HCT116 (cell line): ENCODE measurements around the gene SLCO1A2. TPM values are rescaled to one million over a fixed set of nuclear protein-coding genes. Genes with fewer than 3 reads are reported as not detected.

Experiments used
- ATAC-seq: fragments of 200-7000 bp; cut with Tn5 transposase; 2 replicates; pipeline ENCODE4 v1.9.1; 2020; ENCODE audit warnings: mild to moderate bottlenecking, moderate library complexity
- BruUV-seq: library from RNA; stranded (reverse); fragments of 400-500 nt; replicated peaks from 2 replicates; lab custom pipeline; 2021; lab: Mats Ljungman, UMichigan
- CTCF ChIA-PET: fragments of 300-600 bp; sonication (Branson Sonifier 250); formaldehyde crosslinking; loops from one replicate; lab custom pipeline; 2021; ENCODE audit warnings: antibody characterized with exemption; lab: Charles Lee
- POLR2A ChIA-PET: fragments of 300-600, 350-600 bp; sonication (Branson Sonifier 250); formaldehyde crosslinking; loops from one replicate; lab custom pipeline; 2021; ENCODE audit warnings: antibody characterized with exemption; lab: Charles Lee
- RAD21 ChIA-PET, 2 experiments: fragments of 300-600 bp; sonication (Branson Sonifier 250); formaldehyde crosslinking; loops; one replicate each; lab custom pipeline; 2023; ENCODE audit warnings: low total read pairs in 2 of 2; ENCODE audit not compliant: uncharacterized antibody in 2 of 2, unreplicated experiment in 2 of 2, low non-redundant PET in 1 of 2; lab: Charles Lee
- DNase-seq: peaks from one replicate; pipeline ENCODE4 v3.0.0-alpha.2; 2010; ENCODE audit warnings: low read depth, low spot score
- H2AFZ ChIP-seq: fragments of 200-600 bp; shearing (Covaris generic), sonication (generic); 2 replicates; pipeline ENCODE4 v1.6.1; 2017; ENCODE audit warnings: low read depth, mixed run types, mixed read lengths, antibody characterized with exemption, low read length; ENCODE audit not compliant: poor library complexity, severe bottlenecking
- H3K27ac ChIP-seq: 2 replicates; pipeline ENCODE4 v1.5.1; 2012; ENCODE audit warnings: low read depth, low read length
- H3K27me3 ChIP-seq: fragments of 200-600 bp; sonication (generic); 2 replicates; pipeline ENCODE4 v1.6.1; 2016; ENCODE audit warnings: mixed run types, low read length, mixed read lengths; ENCODE audit not compliant: insufficient read depth
- H3K36me3 ChIP-seq, 2 experiments: fragments of 200-500 bp in 1 of 2; fragments of 200-600 bp in 1 of 2; sonication (Bioruptor generic) in 1 of 2; sonication (generic) in 1 of 2; 2 replicates each; pipeline versions ENCODE4 v1.5.1 to v1.6.1; 2014 to 2016; ENCODE audit warnings: low read length in 2 of 2, inconsistent platforms in 1 of 2, mixed read lengths in 1 of 2, mixed run types in 1 of 2; ENCODE audit not compliant: insufficient read depth in 2 of 2, control insufficient read depth in 1 of 2
- H3K4me1 ChIP-seq, 2 experiments: fragments of 200-600 bp in 1 of 2; sonication (generic) in 1 of 2; 2 replicates each; pipeline versions ENCODE4 v1.5.1 to v1.6.1; 2012 to 2017; ENCODE audit warnings: low read length in 2 of 2, inconsistent platforms in 1 of 2, mild to moderate bottlenecking in 1 of 2, mixed read lengths in 1 of 2, mixed run types in 1 of 2, moderate library complexity in 1 of 2; ENCODE audit not compliant: insufficient read depth in 2 of 2, control insufficient read depth in 1 of 2
- H3K4me2 ChIP-seq: fragments of 200-600 bp; sonication (generic); 2 replicates; pipeline ENCODE4 v1.6.1; 2017; ENCODE audit warnings: mixed run types, low read length, mixed read lengths
- H3K4me3 ChIP-seq, 2 experiments: fragments of 200-600 bp in 1 of 2; sonication (generic) in 1 of 2; replicated peaks in 1 of 2; 2 replicates each; pipeline ENCODE4 v1.5.1; 2011 to 2016; ENCODE audit warnings: low read length in 2 of 2, control low read depth in 1 of 2, low read depth in 1 of 2, mild to moderate bottlenecking in 1 of 2, mixed read lengths in 1 of 2, mixed run types in 1 of 2
- H3K79me2 ChIP-seq: fragments of 200-600 bp; sonication (generic); 2 replicates; pipeline ENCODE4 v1.6.1; 2017; ENCODE audit warnings: mild to moderate bottlenecking, mixed run types, low read length, moderate library complexity, mixed read lengths; ENCODE audit not compliant: insufficient read depth
- H3K9ac ChIP-seq: fragments of 200-600 bp; sonication (generic); 2 replicates; pipeline ENCODE4 v1.6.1; 2016; ENCODE audit warnings: low read length, mixed read lengths
- H3K9me2 ChIP-seq: fragments of 200-600 bp; sonication (generic), shearing (Covaris generic); 2 replicates; pipeline ENCODE4 v1.6.1; 2017; ENCODE audit warnings: mixed run types, mild to moderate bottlenecking, moderate library complexity; ENCODE audit not compliant: insufficient read depth
- H3K9me3 ChIP-seq, 2 experiments: fragments of 200-500 bp in 1 of 2; fragments of 200-600 bp in 1 of 2; sonication (Bioruptor generic) in 1 of 2; sonication (generic) in 1 of 2; 2 replicates each; pipeline ENCODE4 v1.6.1; 2014 to 2017; ENCODE audit warnings: low read length in 2 of 2, mixed read lengths in 2 of 2, inconsistent platforms in 1 of 2, low read depth in 1 of 2, mild to moderate bottlenecking in 1 of 2, mixed run types in 1 of 2, moderate library complexity in 1 of 2; ENCODE audit not compliant: control insufficient read depth in 1 of 2, insufficient read depth in 1 of 2
- H4K20me1 ChIP-seq: fragments of 200-600 bp; sonication (generic), shearing (Covaris generic); 2 replicates; pipeline ENCODE4 v1.6.1; 2017; ENCODE audit warnings: mixed run types, mild to moderate bottlenecking, moderate library complexity; ENCODE audit not compliant: insufficient read depth
- ATF3 ChIP-seq: IDR thresholded peaks from 2 replicates; pipeline ENCODE4 v1.6.1; 2012
- CBX3 ChIP-seq: IDR thresholded peaks from 2 replicates; pipeline ENCODE4 v1.6.1; 2012; ENCODE audit warnings: low read depth
- CEBPB ChIP-seq: IDR thresholded peaks from 2 replicates; pipeline ENCODE4 v1.6.1; 2012; ENCODE audit warnings: low read depth
- EGR1 ChIP-seq: IDR thresholded peaks from 2 replicates; pipeline ENCODE4 v1.6.1; 2012; ENCODE audit warnings: low read depth
- ELF1 ChIP-seq: IDR thresholded peaks from 2 replicates; pipeline ENCODE4 v1.6.1; 2012; ENCODE audit warnings: low read depth, borderline replicate concordance
- EZH2 ChIP-seq: fragments of 200-600 bp; sonication (generic); IDR thresholded peaks from 2 replicates; pipeline ENCODE4 v1.6.1; 2017; ENCODE audit warnings: antibody characterized with exemption, mixed run types
- FOSL1 ChIP-seq: IDR thresholded peaks from 2 replicates; pipeline ENCODE4 v1.6.1; 2012; ENCODE audit warnings: low read depth
- JUND ChIP-seq: IDR thresholded peaks from 2 replicates; pipeline ENCODE4 v1.6.1; 2012
- MAX ChIP-seq: IDR thresholded peaks from 2 replicates; pipeline ENCODE4 v1.6.1; 2012
- POLR2A ChIP-seq: IDR thresholded peaks from 2 replicates; pipeline ENCODE4 v1.7.0; 2011; ENCODE audit warnings: borderline replicate concordance; ENCODE audit not compliant: insufficient read depth, insufficient read length; ENCODE audit errors: extremely low read depth
- POLR2AphosphoS5 ChIP-seq: IDR thresholded peaks from 2 replicates; pipeline ENCODE4 v1.6.1; 2011; ENCODE audit warnings: mild to moderate bottlenecking, low read depth, low read length, moderate library complexity
- RAD21 ChIP-seq: IDR thresholded peaks from 2 replicates; pipeline ENCODE4 v1.6.1; 2012; ENCODE audit warnings: low read depth, mild to moderate bottlenecking
- REST ChIP-seq: IDR thresholded peaks from 2 replicates; pipeline ENCODE4 v1.6.1; 2012; ENCODE audit warnings: low read depth
- SIN3A ChIP-seq: IDR thresholded peaks from 2 replicates; pipeline ENCODE4 v1.6.1; 2012; ENCODE audit warnings: low read depth
- SP1 ChIP-seq: IDR thresholded peaks from 2 replicates; pipeline ENCODE4 v1.6.1; 2012; ENCODE audit warnings: low read depth
- SRF ChIP-seq: IDR thresholded peaks from 2 replicates; pipeline ENCODE4 v1.6.1; 2012; ENCODE audit warnings: low read depth
- YY1 ChIP-seq: IDR thresholded peaks from 2 replicates; pipeline ENCODE4 v1.6.1; 2011; ENCODE audit warnings: low read length, low read depth, moderate library complexity, mild to moderate bottlenecking; ENCODE audit not compliant: insufficient replicate concordance; ENCODE audit errors: extremely low read depth
- ZFX ChIP-seq: fragments of 450-650 bp; IDR thresholded peaks from 2 replicates; pipeline ENCODE4 v1.6.1; 2017
- ZNF274 ChIP-seq: fragments of 200-500 bp; sonication (Bioruptor generic); IDR thresholded peaks from 2 replicates; pipeline ENCODE4 v1.6.1; 2014; ENCODE audit warnings: mild to moderate bottlenecking, low read depth, low read length, inconsistent platforms
- intact Hi-C: fragments of 100-400 bp; cut with micrococcal nuclease; formaldehyde crosslinking; loops from 2 replicates; pipeline ENCODE4 v1.10.0; 2022
- total RNA-seq: library from RNA; stranded (reverse); gene quantifications from one replicate; pipeline ENCODE4 v1.2.1, GENCODE V29; 2021; ENCODE audit not compliant: unreplicated experiment
- TF ChIP-seq, protein P1 (sequence below): IDR thresholded peaks from 2 replicates; pipeline ENCODE4 v1.6.1; 2011; ENCODE audit warnings: mild to moderate bottlenecking, low read length, moderate library complexity; ENCODE audit not compliant: insufficient replicate concordance; ENCODE audit errors: extremely low read depth

The SLCO1A2 gene
- total RNA-seq, 1 experiment from 2014 or later = 0.49 TPM

GRCh38 chr12:21296348-21296747 lies 38.4 kb downstream of the SLCO1A2 start:
- no peaks in the 10 kb centered on the region for H3K9me3 ChIP-seq
- H3K4me3 ChIP-seq = no peak overlapping the region
- RAD21 ChIA-PET = no interaction called here
- no peaks in the 10 kb centered on the region for H4K20me1 ChIP-seq
- H3K79me2 ChIP-seq = no peaks in the 10 kb centered on the region
- H3K4me2 ChIP-seq = no peak overlapping the region
- DNase-seq (no peak), ATAC-seq (no peak)
- H3K9me2 ChIP-seq = no peaks in the 10 kb centered on the region
- intact Hi-C loops = loop anchor here (5.0 kb wide), 1 partner anchor 381 kb away; no protein-coding TSS in a partner anchor
- no peaks in the 10 kb centered on the region for H3K36me3 ChIP-seq
- no TSS peak for BruUV-seq
- no peak overlapping the region for H3K27ac ChIP-seq
- H2AFZ ChIP-seq = peak overlapping the region; percentile 93
- H3K4me1 ChIP-seq = no peaks in the 10 kb centered on the region
- CTCF ChIA-PET = interaction anchor here (0.6 to 1.0 kb wide), 3 partner anchors 20 to 384 kb away, joined by 3 read pairs; no protein-coding TSS in a partner anchor
- no peak overlapping the region for H3K9ac ChIP-seq
- POLR2A ChIA-PET = no interaction called here
- H3K27me3 ChIP-seq = no peaks in the 10 kb centered on the region
- no peak for TF ChIP-seq YY1
- TF ChIP-seq ELF1 = no peak
- TF ChIP-seq, protein P1, sequence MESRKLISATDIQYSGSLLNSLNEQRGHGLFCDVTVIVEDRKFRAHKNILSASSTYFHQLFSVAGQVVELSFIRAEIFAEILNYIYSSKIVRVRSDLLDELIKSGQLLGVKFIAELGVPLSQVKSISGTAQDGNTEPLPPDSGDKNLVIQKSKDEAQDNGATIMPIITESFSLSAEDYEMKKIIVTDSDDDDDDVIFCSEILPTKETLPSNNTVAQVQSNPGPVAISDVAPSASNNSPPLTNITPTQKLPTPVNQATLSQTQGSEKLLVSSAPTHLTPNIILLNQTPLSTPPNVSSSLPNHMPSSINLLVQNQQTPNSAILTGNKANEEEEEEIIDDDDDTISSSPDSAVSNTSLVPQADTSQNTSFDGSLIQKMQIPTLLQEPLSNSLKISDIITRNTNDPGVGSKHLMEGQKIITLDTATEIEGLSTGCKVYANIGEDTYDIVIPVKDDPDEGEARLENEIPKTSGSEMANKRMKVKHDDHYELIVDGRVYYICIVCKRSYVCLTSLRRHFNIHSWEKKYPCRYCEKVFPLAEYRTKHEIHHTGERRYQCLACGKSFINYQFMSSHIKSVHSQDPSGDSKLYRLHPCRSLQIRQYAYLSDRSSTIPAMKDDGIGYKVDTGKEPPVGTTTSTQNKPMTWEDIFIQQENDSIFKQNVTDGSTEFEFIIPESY = no peak
- no peak for TF ChIP-seq CEBPB
- TF ChIP-seq FOSL1 = no peak
- no peak for TF ChIP-seq EGR1
- no peak for TF ChIP-seq POLR2AphosphoS5
- TF ChIP-seq SP1 = no peak
- no peak for TF ChIP-seq CBX3
- TF ChIP-seq SIN3A = no peak
- no peak for TF ChIP-seq ATF3
- TF ChIP-seq EZH2 = no peak
- no peak for TF ChIP-seq JUND
- no peak for TF ChIP-seq SRF
- TF ChIP-seq MAX = no peak
- TF ChIP-seq POLR2A = no peak
- TF ChIP-seq REST = no peak
- no peak for TF ChIP-seq ZNF274
- TF ChIP-seq ZFX = no peak
- no peak for TF ChIP-seq RAD21
